GM21423 (cell line): Measurements from ENCODE around the gene STAC3.
"Not testable (repeated sequence)": the region's sequence is repeated elsewhere in the genome, so short reads cannot be mapped to it uniquely, and the experiment has no call there.

Experiments used
- ATAC-seq: cut with Tn5 transposase; IDR thresholded peaks from one replicate; pipeline ENCODE4 v1.9.1; 2021; ENCODE audit warnings: mild to moderate bottlenecking, moderate library complexity; ENCODE audit not compliant: unreplicated experiment

Gene STAC3

GRCh38 chr12:57250956-57251355 is at the start of gene STAC3:
TSS of gene STAC3 (minus strand) at chr12:57251187. CDS start at chr12:57249636, 1,551 bp downstream.
- no peak for ATAC-seq

GRCh38 chr12:57299514-57300016 is 48.6 kb upstream of the STAC3 start:
- no peak for ATAC-seq

- ATAC-seq: no peak
These were observed 45.3 kb upstream of the STAC3 start for GRCh38 chr12:57296291-57296690.

GRCh38 chr12:57282073-57282472 is 31.1 kb upstream of the STAC3 start:
- not testable (repeated sequence) for ATAC-seq

- ATAC-seq: peak; percentile 91
These were observed 29.4 kb upstream of the STAC3 start for GRCh38 chr12:57280211-57281062.

GRCh38 chr12:57278465-57279381 is 27.7 kb upstream of the STAC3 start:
- ATAC-seq: no peak

- no peak for ATAC-seq
These were observed 26.1 kb upstream of the STAC3 start for GRCh38 chr12:57276935-57277563.

GRCh38 chr12:57276233-57276632 is 25.2 kb upstream of the STAC3 start:
- ATAC-seq: not testable (repeated sequence)

- no peak for ATAC-seq
These were observed 22.5 kb upstream of the STAC3 start for GRCh38 chr12:57273516-57273915.

- ATAC-seq: no peak
These were observed 21.6 kb upstream of the STAC3 start for GRCh38 chr12:57272337-57273151.

GRCh38 chr12:57270966-57271470 is 20.0 kb upstream of the STAC3 start:
- ATAC-seq: no peak

- no peak for ATAC-seq
These were observed 17.3 kb upstream of the STAC3 start for GRCh38 chr12:57268264-57268663.

GRCh38 chr12:57266681-57267080 is 15.7 kb upstream of the STAC3 start:
- no peak for ATAC-seq

GRCh38 chr12:57263096-57263495 is 12.1 kb upstream of the STAC3 start:
- no peak for ATAC-seq

GRCh38 chr12:57262126-57262822 is 11.3 kb upstream of the STAC3 start:
- ATAC-seq: no peak

- no peak for ATAC-seq
These were observed 10.5 kb upstream of the STAC3 start for GRCh38 chr12:57261428-57261865.

GRCh38 chr12:57260366-57260765 is 9.4 kb upstream of the STAC3 start:
- no peak for ATAC-seq

- no peak for ATAC-seq
These were observed 8.3 kb upstream of the STAC3 start for GRCh38 chr12:57258977-57259970.
